Activated T-cell treated with anti-CD3 and anti-CD28 coated beads for 1 hour (primary cell): ENCODE data around the gene SRGAP2C.
"Not testable (repeated sequence)": the region's sequence is repeated elsewhere in the genome, so short reads cannot be mapped to it uniquely, and the experiment has no call there.

Experiments
- DNase-seq: peaks from one replicate; pipeline ENCODE4 v3.0.0-alpha.2; 2020; ENCODE audit warnings: low read depth

Gene SRGAP2C

GRCh38 chr1:121423956-121424355, 239.2 kb downstream of the SRGAP2C start:
- not testable (repeated sequence) for DNase-seq

- DNase-seq: not testable (repeated sequence)
Measured at GRCh38 chr1:121433517-121433916, 248.7 kb downstream of the SRGAP2C start.

GRCh38 chr1:121438862-121439261, 254.1 kb downstream of the SRGAP2C start:
- not testable (repeated sequence) for DNase-seq

GRCh38 chr1:121440993-121441392, 256.2 kb downstream of the SRGAP2C start:
- no peak for DNase-seq
